Adrenal gland (tissue), 12 donors: ENCODE results near the gene WDR45. TPM values are rescaled to one million over a fixed set of nuclear protein-coding genes. Genes with fewer than 3 reads are reported as not detected.

Source experiments
- polyA plus RNA-seq, 3 donors: library from polyadenylated mRNA; stranded (reverse); fragments of 200-250 nt in 2 of 3; fragments of 350-450 nt in 1 of 3; fragmentation: Illumina TruSeq in 1 of 3; extraction: RNeasy Lipid Tissue Mini Kit (QIAGEN cat#74804) in 1 of 3; gene quantifications; one replicate each; pipeline ENCODE4 v1.2.3, GENCODE V29; 2013 to 2014
- small RNA-seq, 2 donors: library from RNA; depleted of rRNA; stranded (forward); fragments of <200 nt; gene quantifications; one replicate each; pipeline ENCODE3, GENCODE V24; 2016
- total RNA-seq, 9 donors: library from RNA; depleted of rRNA in 4 of 9; stranded (reverse); fragments of >200 nt in 4 of 9; fragments of 120-200 nt in 1 of 9; fragmentation: NEBNext Ultra II Directional in 1 of 9; extraction: Animal tissue kit (Norgen Biotek cat#: 25700) in 1 of 9; gene quantifications; one replicate each; pipeline versions ENCODE4 v1.1.0 to v1.2.4, GENCODE V29; 2013 to 2023
- donor health status: healthy with polysubstance abuse.
- donor health status: Bipolar disorder and iron deficiency.
- donor health status: DM: yes; HTN: yes; CAD: no.
- donor health status: DM: no; HTN: no; CAD: no.
- donor health status: DM: no; HTN: no; CAD: no.
- donor health status: DM: yes; HTN: yes; CAD: no.

WDR45 gene
- total and polyA plus RNA-seq, 12 donors = 59.4 to 184 (median 110) TPM

Small RNAs within 50 kb of the gene (small RNA-seq; reads per million reads assigned to genes)
- gene RNU4-52P = 0.08 to 0.12 reads per million in 2 donors

Other genes with a start within 250 kb of the WDR45 start
- gene PCSK1N, start 244.3 kb downstream of the WDR45 start, total RNA-seq = 100 to 1,000 TPM in 1 of 9 donors, 10 to 100 TPM in 2, 1 to 10 TPM in 5, under 1 TPM in 1; 0.97 to 151 (median 7.0) TPM
- 100 to 1,000 TPM in 2 of 3 donors, under 1 TPM in 1; 0.24 to 297 (median 113) TPM for gene PCSK1N, start 244.3 kb downstream of the WDR45 start, polyA plus RNA-seq
- gene TIMM17B, start 182.1 kb downstream of the WDR45 start, total RNA-seq = 10 to 100 TPM; 43.7 to 98.0 (median 64.7) TPM
- 10 to 100 TPM; 25.5 to 93.5 (median 56.9) TPM for gene TIMM17B, start 182.1 kb downstream of the WDR45 start, polyA plus RNA-seq
- 100 to 1,000 TPM in 2 of 9 donors, 10 to 100 TPM in 7; 53.1 to 123 (median 89.8) TPM for gene PQBP1, start 182.0 kb downstream of the WDR45 start, total RNA-seq
- 100 to 1,000 TPM; 117 to 316 (median 295) TPM for gene PQBP1, start 182.0 kb downstream of the WDR45 start, polyA plus RNA-seq
- gene SLC35A2, start 168.2 kb downstream of the WDR45 start, total RNA-seq = 10 to 100 TPM; 23.7 to 59.7 (median 32.9) TPM
- gene SLC35A2, start 168.2 kb downstream of the WDR45 start, polyA plus RNA-seq = 10 to 100 TPM in 2 of 3 donors, 1 to 10 TPM in 1; 5.1 to 33.5 (median 11.1) TPM
- 10 to 100 TPM in 4 of 9 donors, 1 to 10 TPM in 5; 3.8 to 14.1 (median 9.7) TPM for gene PIM2, start 160.9 kb downstream of the WDR45 start, total RNA-seq
- gene PIM2, start 160.9 kb downstream of the WDR45 start, polyA plus RNA-seq = 10 to 100 TPM in 1 of 3 donors, 1 to 10 TPM in 2; 4.1 to 11.9 (median 4.8) TPM
- 10 to 100 TPM; 39.4 to 67.8 (median 54.3) TPM for gene OTUD5, start 122.3 kb downstream of the WDR45 start, total RNA-seq
- 10 to 100 TPM; 47.7 to 79.5 (median 52.2) TPM for gene OTUD5, start 122.3 kb downstream of the WDR45 start, polyA plus RNA-seq
- gene KCND1, start 108.0 kb downstream of the WDR45 start, total RNA-seq = 1 to 10 TPM in 5 of 9 donors, under 1 TPM in 4; 0.22 to 2.1 (median 1.0) TPM
- 1 to 10 TPM in 1 of 3 donors, under 1 TPM in 2; 0.77 to 2.4 (median 0.82) TPM for gene KCND1, start 108.0 kb downstream of the WDR45 start, polyA plus RNA-seq
- gene GRIPAP1, start 77.6 kb downstream of the WDR45 start, total RNA-seq = 10 to 100 TPM; 27.4 to 60.3 (median 37.9) TPM
- gene GRIPAP1, start 77.6 kb downstream of the WDR45 start, polyA plus RNA-seq = 10 to 100 TPM; 39.8 to 86.6 (median 44.1) TPM
- gene TFE3, start 36.5 kb downstream of the WDR45 start, total RNA-seq = 100 to 1,000 TPM in 4 of 9 donors, 10 to 100 TPM in 5; 32.7 to 168 (median 94.7) TPM
- 10 to 100 TPM; 45.6 to 76.1 (median 65.9) TPM for gene TFE3, start 36.5 kb downstream of the WDR45 start, polyA plus RNA-seq
- 10 to 100 TPM in 1 of 9 donors, 1 to 10 TPM in 8; 1.2 to 30.6 (median 2.8) TPM for gene CCDC120, start 20.9 kb downstream of the WDR45 start, total RNA-seq
- gene CCDC120, start 20.9 kb downstream of the WDR45 start, polyA plus RNA-seq = 1 to 10 TPM; 1.1 to 8.2 (median 2.7) TPM
- gene PRAF2, start 5.9 kb downstream of the WDR45 start, total RNA-seq = 10 to 100 TPM in 8 of 9 donors, 1 to 10 TPM in 1; 9.7 to 44.5 (median 34.4) TPM
- gene PRAF2, start 5.9 kb downstream of the WDR45 start, polyA plus RNA-seq = 100 to 1,000 TPM in 1 of 3 donors, 10 to 100 TPM in 2; 66.0 to 100 (median 85.5) TPM
- 10 to 100 TPM; 21.5 to 58.4 (median 27.3) TPM for gene GPKOW, start 43.8 kb upstream of the WDR45 start, total RNA-seq
- gene GPKOW, start 43.8 kb upstream of the WDR45 start, polyA plus RNA-seq = 10 to 100 TPM; 10.1 to 21.8 (median 11.3) TPM
- gene MAGIX, start 82.9 kb upstream of the WDR45 start, total RNA-seq = 10 to 100 TPM in 1 of 9 donors, 1 to 10 TPM in 8; 2.2 to 16.2 (median 3.1) TPM
- 1 to 10 TPM in 2 of 3 donors, under 1 TPM in 1; 0.59 to 8.4 (median 7.6) TPM for gene MAGIX, start 82.9 kb upstream of the WDR45 start, polyA plus RNA-seq
- gene PLP2, start 92.0 kb upstream of the WDR45 start, total RNA-seq = 100 to 1,000 TPM in 6 of 9 donors, 10 to 100 TPM in 3; 52.1 to 304 (median 161) TPM
- gene PLP2, start 92.0 kb upstream of the WDR45 start, polyA plus RNA-seq = 100 to 1,000 TPM in 2 of 3 donors, 10 to 100 TPM in 1; 78.2 to 724 (median 324) TPM
- 10 to 100 TPM in 7 of 9 donors, 1 to 10 TPM in 2; 2.8 to 46.8 (median 13.1) TPM for gene PRICKLE3, start 106.5 kb upstream of the WDR45 start, total RNA-seq
- 10 to 100 TPM in 1 of 3 donors, 1 to 10 TPM in 2; 5.7 to 10.9 (median 6.6) TPM for gene PRICKLE3, start 106.5 kb upstream of the WDR45 start, polyA plus RNA-seq
- gene SYP, start 120.3 kb upstream of the WDR45 start, total RNA-seq = 100 to 1,000 TPM in 1 of 9 donors, 10 to 100 TPM in 7, 1 to 10 TPM in 1; 6.8 to 147 (median 18.5) TPM
- gene SYP, start 120.3 kb upstream of the WDR45 start, polyA plus RNA-seq = 10 to 100 TPM; 18.6 to 73.1 (median 61.4) TPM
- under 1 TPM in 3 of 9 donors, not detected in 6; 0.14 to 0.18 (median 0.17) TPM for gene CACNA1F, start 153.5 kb upstream of the WDR45 start, total RNA-seq
- under 1 TPM in 2 of 3 donors, not detected in 1; 0.13 to 0.24 TPM for gene CACNA1F, start 153.5 kb upstream of the WDR45 start, polyA plus RNA-seq
- 10 to 100 TPM in 8 of 9 donors, 1 to 10 TPM in 1; 8.8 to 24.7 (median 19.4) TPM for gene CCDC22, start 155.6 kb upstream of the WDR45 start, total RNA-seq
- 10 to 100 TPM in 2 of 3 donors, 1 to 10 TPM in 1; 6.0 to 13.6 (median 11.8) TPM for gene CCDC22, start 155.6 kb upstream of the WDR45 start, polyA plus RNA-seq
- gene FOXP3, start 184.8 kb upstream of the WDR45 start, total RNA-seq = under 1 TPM in 5 of 9 donors, not detected in 4; 0.14 to 0.38 (median 0.29) TPM
- under 1 TPM; 0.20 to 0.53 (median 0.24) TPM for gene FOXP3, start 184.8 kb upstream of the WDR45 start, polyA plus RNA-seq
- 10 to 100 TPM in 1 of 9 donors, 1 to 10 TPM in 8; 3.5 to 11.6 (median 6.8) TPM for gene PPP1R3F, start 189.9 kb upstream of the WDR45 start, total RNA-seq
- gene PPP1R3F, start 189.9 kb upstream of the WDR45 start, polyA plus RNA-seq = 1 to 10 TPM; 2.6 to 6.2 (median 4.3) TPM
- gene GAGE10, start 223.8 kb upstream of the WDR45 start, total RNA-seq = under 1 TPM in 1 of 9 donors, not detected in 8; 0.33 TPM
- gene GAGE10, start 223.8 kb upstream of the WDR45 start, polyA plus RNA-seq = not detected
- not detected for gene GAGE12J, start 242.2 kb upstream of the WDR45 start, total RNA-seq
- gene GAGE12J, start 242.2 kb upstream of the WDR45 start, polyA plus RNA-seq = not detected